Stimulated activated CD4-positive, alpha-beta T cell treated with anti-CD3 and anti-CD28 coated beads, Interleukin-1b, Interleukin-23, amount 100 ng/mL, for 48 hours (primary cell): ENCODE measurements around the gene BAHCC1.

Experiments used
- DNase-seq: peaks from one replicate; pipeline ENCODE4 v3.0.0-alpha.2; 2020

Gene BAHCC1

GRCh38 chr17:81368161-81369022 is 26.9 kb upstream of the BAHCC1 start:
- no peak for DNase-seq

GRCh38 chr17:81370294-81370693 is 25.0 kb upstream of the BAHCC1 start:
- no peak for DNase-seq

- DNase-seq: no peak
Observed at GRCh38 chr17:81371910-81372760, 23.1 kb upstream of the BAHCC1 start.

- no peak for DNase-seq
Observed at GRCh38 chr17:81373536-81374160, 21.6 kb upstream of the BAHCC1 start.

- no peak for DNase-seq
Observed at GRCh38 chr17:81374890-81375289, 20.4 kb upstream of the BAHCC1 start.

GRCh38 chr17:81376946-81377714 is 18.1 kb upstream of the BAHCC1 start:
- no peak for DNase-seq

GRCh38 chr17:81378941-81379511 is 16.2 kb upstream of the BAHCC1 start:
- DNase-seq: no peak

- DNase-seq: no peak
Observed at GRCh38 chr17:81379523-81379942, 15.7 kb upstream of the BAHCC1 start.

- DNase-seq: no peak
Observed at GRCh38 chr17:81380131-81380530, 15.1 kb upstream of the BAHCC1 start.

- DNase-seq: no peak
Observed at GRCh38 chr17:81380666-81381518, 14.4 kb upstream of the BAHCC1 start.

GRCh38 chr17:81381632-81382577 is 13.4 kb upstream of the BAHCC1 start:
- no peak for DNase-seq

GRCh38 chr17:81382851-81383250 is 12.4 kb upstream of the BAHCC1 start:
- DNase-seq: no peak

GRCh38 chr17:81383504-81384421 is 11.5 kb upstream of the BAHCC1 start:
- DNase-seq: no peak

GRCh38 chr17:81384929-81385319 is 10.3 kb upstream of the BAHCC1 start:
- no peak for DNase-seq

- no peak for DNase-seq
Observed at GRCh38 chr17:81385320-81386111, 9.7 kb upstream of the BAHCC1 start.

- DNase-seq: no peak
Observed at GRCh38 chr17:81386141-81386645, 9.1 kb upstream of the BAHCC1 start.

GRCh38 chr17:81386646-81387099 is 8.6 kb upstream of the BAHCC1 start:
- no peak for DNase-seq
